ENCODE data around the gene PALB2.
"Not testable (repeated sequence)": the region's sequence is repeated elsewhere in the genome, so short reads cannot be mapped to it uniquely, and the experiment has no call there.

The PALB2 gene

GRCh38 chr16:23624092-23624491, 17.0 kb downstream of the PALB2 start:
- Histone ChIP-seq H3K9ac (no peak overlapping the region), H3K27me3 (ENCODE audit: insufficient read depth, low read depth) (no peaks in the 10 kb centered on the region), H3K4me2 (no peak overlapping the region), H3K79me2 (ENCODE audit: insufficient read depth, low read depth) (no peaks in the 10 kb centered on the region), H3K4me1 (ENCODE audit: low read depth, poor library complexity, severe bottlenecking) (no peaks in the 10 kb centered on the region), H3K36me3 (ENCODE audit: insufficient read depth) (peaks cover 4% of the 10 kb centered on the region; the same call in 1 of the 2 replicates), H3K27ac (no peak overlapping the region), H3K4me3 (IDR thresholded peaks at IDR 0.05; ENCODE audit: insufficient read depth, low read depth, low read length) (no peak overlapping the region), H2AFZ (ENCODE audit: low read depth) (no peak overlapping the region), H4K20me1 (ENCODE audit: insufficient read depth) (no peaks in the 10 kb centered on the region)
- no peak for TF ChIP-seq CTCF (conservative IDR thresholded peaks at IDR 0.05; ENCODE audit: low read depth, low read length)

GRCh38 chr16:23615805-23616204, 25.3 kb downstream of the PALB2 start:
- H3K36me3 ChIP-seq (ENCODE audit: insufficient read depth), result peaks cover 4% of the 10 kb centered on the region; the same call in 1 of the 2 replicates
- H3K27ac ChIP-seq, result no peak overlapping the region
- H4K20me1 ChIP-seq (ENCODE audit: insufficient read depth), result no peaks in the 10 kb centered on the region
- no peaks in the 10 kb centered on the region for H3K27me3 ChIP-seq (ENCODE audit: insufficient read depth, low read depth)
- H3K4me1 ChIP-seq (ENCODE audit: low read depth, poor library complexity, severe bottlenecking), result no peaks in the 10 kb centered on the region
- no peak overlapping the region for H3K4me2 ChIP-seq
- no peak overlapping the region for H3K9ac ChIP-seq
- no peaks in the 10 kb centered on the region for H3K79me2 ChIP-seq (ENCODE audit: insufficient read depth, low read depth)
- no peak overlapping the region for H2AFZ ChIP-seq (ENCODE audit: low read depth)
- TF ChIP-seq CTCF (conservative IDR thresholded peaks at IDR 0.05; ENCODE audit: low read depth, low read length), result no peak
- no peak overlapping the region for H3K4me3 ChIP-seq (IDR thresholded peaks at IDR 0.05; ENCODE audit: insufficient read depth, low read depth, low read length)

- no peak overlapping the region for H3K27ac ChIP-seq
- H3K79me2 ChIP-seq (ENCODE audit: insufficient read depth, low read depth), result no peaks in the 10 kb centered on the region
- H3K36me3 ChIP-seq (ENCODE audit: insufficient read depth), result no peaks in the 10 kb centered on the region
- no peaks in the 10 kb centered on the region for H3K4me1 ChIP-seq (ENCODE audit: low read depth, poor library complexity, severe bottlenecking)
- no peak for TF ChIP-seq CTCF (conservative IDR thresholded peaks at IDR 0.05; ENCODE audit: low read depth, low read length)
- H3K27me3 ChIP-seq (ENCODE audit: insufficient read depth, low read depth), result no peaks in the 10 kb centered on the region
- H3K4me3 ChIP-seq (IDR thresholded peaks at IDR 0.05; ENCODE audit: insufficient read depth, low read depth, low read length), result no peak overlapping the region
- no peaks in the 10 kb centered on the region for H4K20me1 ChIP-seq (ENCODE audit: insufficient read depth)
- H3K9ac ChIP-seq, result no peak overlapping the region
- H3K4me2 ChIP-seq, result no peak overlapping the region
- H2AFZ ChIP-seq (ENCODE audit: low read depth), result no peak overlapping the region
Observed at GRCh38 chr16:23611936-23612335, 29.2 kb downstream of the PALB2 start.

DNA sequence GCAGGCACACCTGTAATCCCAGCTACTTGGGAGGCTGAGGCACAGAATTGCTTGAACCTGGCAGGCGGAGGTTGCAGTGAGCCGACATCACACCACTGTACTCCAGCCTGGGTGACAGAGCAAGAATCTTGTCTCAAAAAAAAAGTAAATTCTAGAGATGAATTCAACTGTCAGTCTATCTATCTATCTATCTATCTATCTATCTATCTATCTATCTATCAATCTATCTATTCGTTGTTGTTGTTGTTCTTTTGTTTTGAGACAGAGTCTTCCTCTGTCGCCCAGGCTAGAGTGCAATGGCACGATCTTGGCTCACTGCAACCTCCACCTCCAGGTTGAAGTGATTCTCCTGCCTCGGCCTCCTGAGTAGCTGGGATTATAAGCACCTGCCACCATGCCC, 30.2 kb downstream of the PALB2 start:
- H2AFZ ChIP-seq (ENCODE audit: low read depth); H3K27me3 ChIP-seq (ENCODE audit: insufficient read depth, low read depth); H3K4me2 ChIP-seq; H3K27ac ChIP-seq; H3K4me1 ChIP-seq (ENCODE audit: low read depth, poor library complexity, severe bottlenecking); H3K79me2 ChIP-seq (ENCODE audit: insufficient read depth, low read depth); H3K9ac ChIP-seq; H3K4me3 ChIP-seq (IDR thresholded peaks at IDR 0.05; ENCODE audit: insufficient read depth, low read depth, low read length); H4K20me1 ChIP-seq (ENCODE audit: insufficient read depth); H3K36me3 ChIP-seq (ENCODE audit: insufficient read depth): not testable (repeated sequence)

DNA sequence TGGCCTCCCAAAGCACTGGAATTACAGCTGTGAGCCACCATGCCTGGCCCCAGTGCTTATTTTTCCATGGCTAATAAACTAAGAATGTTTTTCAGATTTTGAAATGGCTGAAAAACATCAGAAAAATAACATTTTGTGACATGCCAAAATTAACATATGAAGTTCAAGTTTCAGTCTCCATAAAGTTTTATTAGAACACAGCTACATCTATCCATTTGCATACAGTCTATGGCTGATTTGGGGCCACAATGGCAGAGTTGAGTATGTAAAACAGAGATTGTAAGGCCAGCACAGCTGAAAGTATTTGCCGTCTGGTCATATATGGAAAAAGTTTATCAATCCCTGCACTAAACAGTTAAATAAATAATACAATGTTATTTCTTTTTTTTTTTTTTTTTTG, 31.2 kb downstream of the PALB2 start:
- Histone ChIP-seq H3K27ac (no peak overlapping the region), H4K20me1 (ENCODE audit: insufficient read depth) (no peaks in the 10 kb centered on the region), H3K36me3 (ENCODE audit: insufficient read depth) (no peaks in the 10 kb centered on the region), H3K4me1 (ENCODE audit: low read depth, poor library complexity, severe bottlenecking) (no peaks in the 10 kb centered on the region), H3K4me2 (no peak overlapping the region), H3K79me2 (ENCODE audit: insufficient read depth, low read depth) (no peaks in the 10 kb centered on the region), H2AFZ (ENCODE audit: low read depth) (no peak overlapping the region), H3K4me3 (IDR thresholded peaks at IDR 0.05; ENCODE audit: insufficient read depth, low read depth, low read length) (no peak overlapping the region), H3K9ac (no peak overlapping the region), H3K27me3 (ENCODE audit: insufficient read depth, low read depth) (no peaks in the 10 kb centered on the region)
- TF ChIP-seq CTCF (conservative IDR thresholded peaks at IDR 0.05; ENCODE audit: low read depth, low read length), result no peak
